Measurements from ENCODE around the gene NUP214.

- TF ChIP-seq EZH2phosphoT487 (IDR thresholded peaks at IDR 0.05; ENCODE audit: borderline replicate concordance, low read length) (no peak), CTCF (IDR thresholded peaks at IDR 0.05; ENCODE audit: low read depth, low read length, poor library complexity, severe bottlenecking) (no peak)
These were observed 148.7 kb downstream of the NUP214 start for GRCh38 chr9:131273856-131274673.
